GM19397 (cell line): ENCODE results near the gene ZFP36L1.
"Not testable (repeated sequence)": the region's sequence is repeated elsewhere in the genome, so short reads cannot be mapped to it uniquely, and the experiment has no call there.

Source experiments
- ATAC-seq: cut with Tn5 transposase; IDR thresholded peaks from one replicate; pipeline ENCODE4 v1.9.1; 2021; ENCODE audit warnings: mild to moderate bottlenecking, moderate library complexity; ENCODE audit not compliant: unreplicated experiment

Gene ZFP36L1

GRCh38 chr14:68766299-68767247 is 26.3 kb downstream of the ZFP36L1 start:
- no peak for ATAC-seq

GRCh38 chr14:68763843-68764242 is 29.0 kb downstream of the ZFP36L1 start:
- not testable (repeated sequence) for ATAC-seq

GRCh38 chr14:68762953-68763764 is 29.7 kb downstream of the ZFP36L1 start:
- no peak for ATAC-seq

- no peak for ATAC-seq
Measured at GRCh38 chr14:68761391-68761790, 31.5 kb downstream of the ZFP36L1 start.

- no peak for ATAC-seq
Measured at GRCh38 chr14:68760761-68761160, 32.1 kb downstream of the ZFP36L1 start.

GRCh38 chr14:68759937-68760336 is 32.9 kb downstream of the ZFP36L1 start:
- no peak for ATAC-seq

- no peak for ATAC-seq
Measured at GRCh38 chr14:68759017-68759560, 33.8 kb downstream of the ZFP36L1 start.

- no peak for ATAC-seq
Measured at GRCh38 chr14:68758301-68758700, 34.6 kb downstream of the ZFP36L1 start.

- ATAC-seq = no peak
Measured at GRCh38 chr14:68757618-68758081, 35.2 kb downstream of the ZFP36L1 start.

- no peak for ATAC-seq
Measured at GRCh38 chr14:68756734-68757133, 36.1 kb downstream of the ZFP36L1 start.

GRCh38 chr14:68756000-68756481 is 36.8 kb downstream of the ZFP36L1 start:
- no peak for ATAC-seq

- ATAC-seq = no peak
Measured at GRCh38 chr14:68755016-68755353, 37.9 kb downstream of the ZFP36L1 start.

- no peak for ATAC-seq
Measured at GRCh38 chr14:68753690-68754089, 39.2 kb downstream of the ZFP36L1 start.

GRCh38 chr14:68752271-68753006 is 40.4 kb downstream of the ZFP36L1 start:
- no peak for ATAC-seq

- no peak for ATAC-seq
Measured at GRCh38 chr14:68749487-68750475, 43.1 kb downstream of the ZFP36L1 start.

GRCh38 chr14:68748691-68749090 is 44.2 kb downstream of the ZFP36L1 start:
- ATAC-seq = no peak

GRCh38 chr14:68748260-68748659 is 44.6 kb downstream of the ZFP36L1 start:
- no peak for ATAC-seq

- ATAC-seq = no peak
Measured at GRCh38 chr14:68747393-68747792, 45.5 kb downstream of the ZFP36L1 start.

GRCh38 chr14:68744613-68745012 is 48.3 kb downstream of the ZFP36L1 start:
- no peak for ATAC-seq
